ENCODE measurements around the gene ZNF256.
"Not testable (repeated sequence)": the region's sequence is repeated elsewhere in the genome, so short reads cannot be mapped to it uniquely, and the experiment has no call there.

ZNF256 gene

DNA sequence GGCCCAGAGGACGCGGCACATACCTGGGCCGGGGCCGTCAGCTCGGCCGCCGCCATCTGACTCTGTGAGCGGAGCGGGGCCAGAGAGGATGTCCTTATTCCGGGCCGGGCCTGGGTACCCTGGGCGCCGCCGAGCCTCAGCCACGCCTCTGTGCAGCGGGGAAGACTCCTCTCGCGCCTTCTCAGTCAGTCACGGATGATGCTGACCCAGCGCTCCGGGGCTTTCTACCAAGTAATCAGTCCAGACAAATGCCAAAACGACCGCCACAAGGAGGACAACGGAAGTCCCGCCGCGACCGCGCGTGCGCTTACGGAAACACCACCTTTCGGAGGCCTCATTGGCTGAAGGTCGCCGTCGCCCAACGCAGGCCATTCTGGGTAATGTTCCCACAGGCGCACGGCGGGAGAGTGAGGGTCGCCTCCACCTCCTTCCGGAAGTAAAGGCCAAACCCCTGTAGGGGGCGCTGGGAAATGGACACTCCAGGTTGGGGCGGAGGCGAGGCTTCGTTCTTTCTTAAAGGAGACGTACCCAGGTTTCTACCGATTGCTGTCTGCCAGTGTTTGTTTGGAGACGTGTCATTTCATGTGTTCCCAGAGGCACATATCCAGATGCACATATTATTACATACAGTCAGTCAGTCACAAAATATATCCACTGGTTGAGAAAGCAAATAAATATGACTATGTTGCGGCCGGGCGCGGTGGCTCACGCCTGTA is at the start of gene ZNF256:
TSS of gene ZNF256 (minus strand) at position 288 of the 716 bp plus-strand sequence. CDS start at position 56, 232 bp downstream.
- no peak for DNase-seq

DNA sequence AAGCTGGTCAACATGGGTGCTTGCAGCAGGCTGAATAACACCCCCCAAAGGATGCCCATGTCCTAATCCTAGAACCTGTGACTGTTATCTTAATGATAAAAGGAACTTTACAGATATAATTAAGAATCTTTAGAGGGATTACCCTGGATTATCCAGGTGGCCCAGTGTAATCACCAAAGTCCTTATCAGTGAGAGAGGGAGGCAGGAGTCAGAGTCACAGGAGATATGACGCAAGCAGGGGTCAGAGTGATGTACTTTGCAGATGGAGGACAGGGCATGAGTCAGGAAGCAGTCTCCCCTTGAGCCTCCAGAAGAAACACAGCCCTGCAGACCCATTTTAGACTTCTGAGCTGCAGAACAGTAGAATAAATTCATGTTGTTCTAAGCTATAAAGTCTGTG is 45.3 kb upstream of the ZNF256 start:
- DNase-seq, result no peak

DNA sequence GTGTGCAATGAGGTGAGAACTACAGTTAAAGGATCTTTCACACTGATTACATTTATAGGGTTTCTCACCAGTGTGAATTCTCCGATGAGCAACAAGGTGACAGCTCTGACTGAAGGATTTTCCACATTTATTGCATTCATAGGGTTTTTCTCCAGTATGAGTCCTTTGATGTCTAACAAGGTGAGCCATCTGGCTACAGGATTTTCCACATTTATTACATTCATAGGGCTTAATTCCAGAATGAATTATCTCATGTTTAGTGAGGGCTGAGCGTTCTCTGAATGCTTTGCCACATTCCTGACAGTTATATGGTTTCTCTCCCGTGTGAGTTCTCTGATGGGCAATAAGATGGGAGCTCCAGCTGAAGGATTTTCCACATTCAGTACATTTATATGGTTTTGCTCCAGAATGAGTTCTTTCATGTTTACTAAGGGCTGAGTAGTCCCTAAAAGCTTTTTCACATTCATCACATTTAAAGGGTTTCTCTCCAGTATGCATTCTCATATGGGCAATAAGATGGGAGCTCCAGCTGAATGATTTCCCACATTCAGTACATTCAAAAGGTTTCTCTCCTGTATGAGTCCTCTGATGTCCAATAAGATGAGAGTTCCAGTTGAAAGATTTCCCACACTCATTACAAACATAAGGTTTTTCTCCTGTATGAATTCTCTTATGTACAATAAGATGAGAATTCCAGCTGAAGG is 31.2 kb upstream of the ZNF256 start:
- DNase-seq, result no peak

DNA sequence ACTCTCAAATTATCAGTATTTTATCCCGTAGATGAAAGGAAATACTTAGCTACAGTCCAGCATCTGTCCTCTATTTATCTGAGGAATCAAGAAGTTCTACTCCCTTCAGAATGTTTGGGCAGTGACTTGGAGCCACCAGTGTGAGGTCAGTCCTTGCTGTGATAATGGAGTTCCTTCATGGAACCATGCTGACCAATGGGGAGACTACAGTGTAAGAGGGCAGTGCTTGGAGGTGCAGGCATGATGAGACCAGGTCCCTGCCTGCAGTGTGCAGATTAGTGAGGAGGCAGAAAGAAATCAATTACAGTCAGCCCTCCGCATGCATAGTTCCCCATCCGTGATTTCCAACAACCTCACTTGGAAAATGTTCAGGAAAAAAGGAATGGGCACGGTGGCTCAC is 26.9 kb upstream of the ZNF256 start, which contains the start of gene C19orf18:
TSS of gene C19orf18 (minus strand) at position 101 of the 400 bp plus-strand sequence. CDS start 102 bp downstream, outside the sequence.
- no peak for DNase-seq

DNA sequence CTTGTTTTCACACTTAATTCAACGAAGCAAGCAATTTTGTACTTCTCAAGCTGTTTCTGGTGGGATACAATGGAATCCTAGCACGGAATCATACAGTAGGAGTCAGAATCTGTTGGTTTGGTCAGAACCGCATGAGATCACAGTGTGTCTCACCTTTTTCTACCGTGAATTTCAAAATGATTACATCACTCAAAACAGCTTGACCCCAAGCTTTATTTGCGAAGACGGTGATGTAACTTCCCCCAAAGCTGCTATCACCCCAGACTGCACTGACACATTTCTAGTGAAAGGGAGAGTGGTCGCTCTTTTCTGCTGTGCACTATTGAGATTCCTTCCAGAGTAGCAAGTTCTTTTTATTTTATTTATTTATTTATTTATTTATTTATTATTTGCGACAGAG is 17.3 kb upstream of the ZNF256 start:
- DNase-seq, result no peak

DNA sequence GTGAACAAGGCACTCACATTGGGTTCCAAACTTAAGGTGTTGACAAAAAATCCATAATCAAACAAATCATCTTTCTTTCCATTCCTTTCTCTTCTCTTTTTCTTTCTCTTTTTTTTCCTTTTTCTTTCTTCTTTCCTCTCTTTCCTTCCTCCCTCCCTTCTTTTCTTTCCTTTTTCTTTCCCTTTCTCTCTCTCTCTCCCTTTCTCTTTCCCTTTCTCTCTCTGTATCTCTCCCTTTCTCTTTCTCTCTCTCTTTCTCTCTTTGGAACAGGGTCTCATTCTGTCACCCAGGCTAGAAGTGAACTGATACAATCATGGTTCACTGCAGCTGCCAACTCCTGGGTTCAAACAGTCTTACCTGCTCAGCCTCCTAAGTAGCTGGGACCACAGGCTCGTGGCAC is 14.3 kb upstream of the ZNF256 start:
- DNase-seq, result no peak

DNA sequence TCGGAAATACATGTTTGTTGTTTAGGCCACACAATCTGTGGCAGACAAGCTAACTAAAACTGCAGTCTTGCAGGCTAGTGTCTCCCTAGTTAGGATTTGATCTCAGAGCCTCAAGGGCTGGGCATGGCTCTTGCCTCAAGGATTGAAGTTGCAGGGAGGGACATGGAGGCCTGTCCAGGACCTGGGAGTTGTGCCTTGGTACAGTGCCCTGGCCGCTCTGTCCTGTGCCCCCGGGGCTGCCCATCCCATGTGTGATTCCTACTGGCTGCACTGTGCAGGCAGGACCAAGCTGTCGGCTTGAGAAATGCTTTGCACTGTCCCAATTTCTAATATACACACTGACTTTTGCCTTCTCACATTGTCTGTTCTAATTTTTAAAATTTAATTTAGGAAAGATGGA is 7.5 kb upstream of the ZNF256 start:
- DNase-seq, result no peak

DNA sequence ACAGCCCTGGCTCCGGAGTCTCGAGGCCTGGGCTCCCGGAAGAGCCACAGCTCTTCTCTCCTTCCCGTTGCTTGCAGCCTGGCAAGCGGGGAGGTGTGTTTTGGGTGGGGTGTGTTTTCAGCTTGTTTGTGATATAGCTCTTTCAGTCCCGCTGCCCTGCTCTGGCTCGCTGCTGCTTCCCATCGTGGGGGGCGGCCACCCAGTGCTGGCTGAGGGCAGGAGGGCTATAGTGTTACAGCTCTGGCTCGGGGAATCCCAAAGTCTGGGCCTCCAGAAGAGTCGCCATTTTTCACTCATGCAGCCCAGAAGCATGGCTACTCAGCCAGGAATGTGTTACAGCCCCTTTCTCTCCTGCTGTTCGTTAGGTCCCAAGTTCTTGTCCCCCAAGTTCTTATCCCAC is 2.2 kb upstream of the ZNF256 start:
- DNase-seq, result no peak

DNA sequence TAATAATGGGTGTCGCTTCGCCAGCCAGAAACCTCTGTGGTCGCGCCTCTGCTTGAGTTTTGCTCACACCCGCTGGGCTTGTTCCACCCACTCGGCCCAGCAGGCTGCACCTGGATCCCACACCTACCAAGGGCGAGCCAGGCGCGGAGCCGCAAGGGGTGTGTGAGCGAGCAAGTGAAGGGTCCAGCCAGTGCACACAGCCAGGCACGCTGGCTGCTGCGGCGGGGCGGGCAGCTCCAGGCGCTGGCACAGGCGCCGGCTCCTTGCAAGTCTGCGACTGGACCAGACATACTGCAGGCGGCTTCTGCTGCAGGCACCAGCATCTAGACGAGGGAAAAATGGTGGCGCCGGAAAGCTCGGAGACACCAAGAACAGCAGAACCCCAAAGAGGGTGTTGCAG is 1.8 kb upstream of the ZNF256 start:
- no peak for DNase-seq

DNA sequence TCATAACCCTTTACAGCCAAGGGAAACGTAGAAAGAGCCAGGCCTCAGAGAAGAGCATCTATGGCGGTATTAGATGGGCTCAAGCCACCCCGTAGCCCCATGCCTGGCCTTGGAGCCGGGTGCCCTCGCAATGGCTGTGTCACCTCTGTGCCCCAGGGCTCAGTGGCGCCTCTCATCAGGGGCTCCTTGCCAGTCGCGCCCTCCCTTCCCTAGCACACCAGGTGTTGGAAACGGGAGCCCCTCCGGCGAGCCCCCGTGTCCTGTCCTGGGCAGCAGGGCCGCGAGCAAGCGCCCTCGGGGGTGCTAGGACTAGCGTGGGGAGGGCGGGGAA is 453 bp downstream of the ZNF256 start:
- DNase-seq, result no peak

DNA sequence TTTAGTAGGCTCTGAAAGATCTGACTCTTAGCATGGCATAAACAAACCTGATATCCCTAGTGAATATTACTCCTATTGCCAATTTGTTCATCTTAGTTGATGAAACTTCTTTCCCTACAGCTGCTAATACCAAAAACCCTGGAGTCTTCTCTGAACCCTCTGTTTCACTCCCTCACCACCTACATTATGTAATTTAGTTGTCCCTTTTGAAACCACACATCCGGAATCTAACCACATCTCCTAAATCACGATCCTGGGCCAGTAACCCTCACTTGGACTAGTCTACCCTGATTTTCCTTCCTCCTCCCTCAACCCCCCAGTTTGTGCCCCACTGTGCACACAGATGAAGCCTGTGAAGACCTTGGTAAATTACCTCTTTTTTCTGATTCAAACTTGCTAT is 1.2 kb downstream of the ZNF256 start:
- no peak for DNase-seq

DNA sequence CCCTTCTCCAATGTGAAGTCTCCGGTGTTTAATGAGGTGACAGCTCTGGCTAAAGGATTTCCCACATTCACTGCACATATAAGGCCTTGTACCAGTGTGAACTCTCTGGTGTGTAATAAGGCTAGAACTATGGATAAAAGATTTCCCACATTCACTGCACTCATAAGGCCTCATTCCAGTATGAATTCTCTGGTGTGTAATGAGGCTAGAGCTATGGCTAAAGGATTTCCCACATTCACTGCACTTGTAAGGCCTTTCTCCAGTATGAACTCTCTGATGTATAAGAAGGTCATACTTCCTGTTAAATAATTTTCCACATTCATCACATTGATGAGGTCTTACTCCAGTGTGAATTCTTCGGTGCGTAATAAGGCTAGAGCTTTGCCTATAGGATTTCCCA is 5.9 kb downstream of the ZNF256 start:
- DNase-seq, result no peak

DNA sequence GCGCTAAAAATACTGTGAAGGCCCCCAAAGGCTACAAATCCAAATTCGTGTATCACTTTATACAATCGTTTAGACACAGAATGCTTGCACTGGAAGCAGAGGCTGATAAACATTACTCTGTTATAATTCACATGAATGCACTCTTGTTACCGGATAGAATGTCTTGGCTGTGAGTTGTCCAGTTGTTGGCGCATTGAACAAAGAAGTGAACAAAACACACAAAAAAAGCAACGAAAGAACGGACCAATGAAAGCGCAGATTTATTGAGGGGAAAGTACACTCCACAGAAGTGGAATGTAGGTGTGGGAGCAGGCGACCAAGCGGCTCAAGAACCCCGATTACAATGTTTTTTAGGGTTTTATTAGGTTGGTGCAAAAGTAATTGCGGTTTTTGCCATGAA is 11.8 kb downstream of the ZNF256 start:
- DNase-seq, result no peak

DNA sequence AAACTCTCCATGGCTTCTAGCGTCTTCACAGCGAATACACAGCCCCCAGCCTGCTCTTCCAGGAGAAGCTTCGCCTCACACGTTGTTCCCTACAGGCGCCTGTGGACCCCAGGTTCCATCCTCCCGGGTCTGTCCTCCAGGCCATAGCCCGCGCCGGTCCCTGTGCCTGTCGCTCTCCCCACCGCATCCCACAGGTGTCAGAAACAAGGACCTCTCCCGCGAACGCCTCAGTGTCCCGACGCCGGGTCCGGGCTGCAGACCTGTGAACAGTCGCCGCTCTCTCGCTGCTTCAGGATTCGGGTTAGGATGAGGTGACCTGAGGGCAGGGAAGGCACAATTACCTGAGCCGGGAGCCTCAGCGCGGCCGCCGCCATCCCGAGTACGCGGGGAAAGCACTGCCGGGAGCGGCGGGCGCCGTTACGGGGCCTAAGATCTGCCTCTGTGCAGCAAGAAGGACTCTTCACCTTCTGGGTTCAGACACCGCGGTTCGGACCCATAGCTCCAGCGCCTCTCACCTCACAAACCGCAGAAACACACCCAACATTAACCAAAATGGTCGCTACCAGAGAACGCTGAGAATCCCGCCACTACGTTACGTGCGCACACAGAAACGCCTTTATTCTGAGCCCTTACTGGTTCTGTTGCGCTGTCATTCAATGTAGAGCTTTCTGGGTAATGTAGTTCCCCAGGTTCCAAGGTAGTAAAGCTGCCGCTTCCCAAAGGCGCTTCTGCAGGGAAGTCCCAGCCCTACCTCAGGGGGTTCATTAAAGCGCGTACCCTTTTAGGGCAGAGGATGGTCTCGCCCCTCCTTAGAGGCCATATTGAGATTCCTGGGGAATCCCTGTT is 12.5 kb downstream of the ZNF256 start, which contains the start of gene ZNF418:
TSS of gene ZNF418 (minus strand) at position 583 of the 846 bp plus-strand sequence. CDS start 1,580 bp downstream, outside the sequence.
- no peak for DNase-seq

DNA sequence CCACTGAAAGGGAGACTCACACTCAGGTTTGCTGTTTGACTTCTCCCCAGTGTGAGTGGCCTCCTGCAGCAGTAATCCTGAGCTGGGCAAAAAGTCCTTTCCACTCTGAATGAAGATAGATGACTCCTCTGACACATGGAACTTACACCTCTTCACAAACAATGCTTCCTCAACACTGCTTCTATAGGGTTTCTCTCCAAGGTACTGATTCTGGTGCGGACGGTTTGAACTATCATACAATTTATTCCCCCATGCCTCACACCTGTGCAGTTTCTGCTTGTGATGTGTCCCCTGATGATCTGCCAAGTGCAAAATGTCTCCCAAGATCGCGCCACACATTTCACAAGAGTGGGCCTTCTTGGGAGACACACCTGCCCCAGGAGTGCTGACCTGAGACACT is 19.9 kb downstream of the ZNF256 start:
- no peak for DNase-seq

DNA sequence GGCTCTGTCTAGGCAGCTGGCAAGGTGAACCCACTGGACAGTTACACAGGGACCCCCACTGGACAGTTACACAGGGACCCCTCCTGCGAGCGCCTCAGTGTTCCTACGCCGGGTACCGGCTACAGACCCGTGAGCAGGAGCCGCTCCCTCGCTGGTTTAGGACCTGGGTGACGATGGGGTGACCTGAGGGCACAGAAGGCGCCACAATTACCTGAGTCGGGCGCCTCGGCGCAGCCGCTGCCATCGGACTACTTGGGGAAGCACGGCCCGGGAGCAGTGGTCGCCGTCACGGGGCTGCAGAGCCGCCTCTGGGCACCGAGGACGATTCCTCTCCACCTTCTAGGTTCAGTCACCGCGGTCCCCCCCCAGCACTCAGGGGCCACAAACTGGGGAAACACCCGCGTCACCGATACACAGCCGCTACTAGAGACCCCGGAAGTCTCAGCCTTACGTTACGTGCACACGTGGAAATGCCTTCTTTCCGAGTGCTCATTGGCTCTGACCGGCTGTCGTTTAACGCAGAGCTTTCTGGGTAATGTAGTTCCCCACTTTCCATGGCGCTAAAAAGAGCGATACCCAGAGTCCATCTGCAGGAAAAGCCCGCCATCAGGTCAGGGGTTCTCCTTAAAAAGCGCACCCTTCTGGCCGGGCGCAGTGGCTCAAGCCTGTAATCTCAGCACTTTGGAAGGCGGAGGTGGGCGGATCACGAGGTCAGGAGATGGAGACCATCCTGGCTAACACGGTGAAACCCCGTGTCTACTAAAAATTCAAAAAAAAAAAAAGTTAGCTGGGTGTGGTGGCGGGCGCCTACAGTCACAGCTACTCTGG is 31.1 kb downstream of the ZNF256 start, which contains the start of gene ZNF417:
TSS of gene ZNF417 (minus strand) at position 425 of the 828 bp plus-strand sequence. CDS start at position 244, 181 bp downstream.
- DNase-seq, result not testable (repeated sequence)

DNA sequence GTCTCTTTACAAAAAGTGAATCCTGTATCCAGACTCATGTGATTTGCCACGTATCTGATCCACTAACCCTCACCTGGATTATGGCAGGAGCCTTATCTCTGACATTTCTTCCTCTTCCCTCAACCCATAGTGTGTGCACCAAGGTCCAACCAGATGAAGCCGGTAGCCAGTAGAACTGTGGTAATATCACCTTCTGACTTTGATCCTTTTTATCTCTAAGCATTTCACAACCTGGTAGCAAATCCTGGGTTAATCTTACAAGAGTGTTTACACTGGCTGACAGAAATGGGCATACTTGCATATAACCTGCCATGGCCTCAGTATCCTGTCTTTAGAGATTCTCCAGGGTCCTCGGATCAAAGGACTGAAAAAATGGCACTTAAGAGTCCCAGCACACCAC is 33.0 kb downstream of the ZNF256 start:
- no peak for DNase-seq

DNA sequence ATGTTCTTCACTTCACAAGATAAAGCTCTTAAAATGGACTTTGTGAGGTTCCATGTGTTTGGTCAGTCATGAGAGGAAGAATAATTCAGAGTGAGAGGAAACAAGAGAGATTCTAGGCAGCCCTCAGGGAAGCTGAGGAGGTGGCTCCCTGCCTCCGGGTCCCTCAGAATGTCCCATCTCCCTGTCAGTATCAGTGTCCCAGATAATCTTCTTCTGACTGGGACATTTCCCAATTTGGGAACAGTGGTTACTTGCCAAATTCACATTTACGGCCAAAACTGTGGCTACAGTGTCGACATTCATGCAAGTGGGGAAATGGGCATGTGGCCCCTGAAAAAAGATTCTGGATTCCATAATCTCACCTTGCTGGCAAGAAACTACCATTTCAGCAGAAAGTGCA is 40.1 kb downstream of the ZNF256 start:
- no peak for DNase-seq

DNA sequence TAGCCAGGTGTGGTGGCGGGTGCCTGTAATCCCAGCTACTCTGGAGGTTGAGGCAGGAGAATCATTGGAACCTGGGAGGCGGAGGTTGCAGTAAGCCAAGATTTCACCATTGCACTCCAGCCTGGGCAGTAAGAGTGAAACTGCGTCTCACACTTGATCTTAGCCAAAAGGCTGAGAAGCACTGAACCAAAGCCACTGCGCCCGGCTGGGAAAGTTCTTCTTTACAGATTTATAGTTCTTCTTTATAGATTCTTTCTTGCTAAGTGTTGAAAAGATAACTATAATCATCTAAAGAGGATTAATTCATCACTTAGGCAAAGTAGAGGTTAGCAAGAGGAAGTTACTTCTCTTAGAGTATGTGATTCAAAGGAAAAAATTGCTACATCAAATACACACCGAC is 42.2 kb downstream of the ZNF256 start:
- no peak for DNase-seq

DNA sequence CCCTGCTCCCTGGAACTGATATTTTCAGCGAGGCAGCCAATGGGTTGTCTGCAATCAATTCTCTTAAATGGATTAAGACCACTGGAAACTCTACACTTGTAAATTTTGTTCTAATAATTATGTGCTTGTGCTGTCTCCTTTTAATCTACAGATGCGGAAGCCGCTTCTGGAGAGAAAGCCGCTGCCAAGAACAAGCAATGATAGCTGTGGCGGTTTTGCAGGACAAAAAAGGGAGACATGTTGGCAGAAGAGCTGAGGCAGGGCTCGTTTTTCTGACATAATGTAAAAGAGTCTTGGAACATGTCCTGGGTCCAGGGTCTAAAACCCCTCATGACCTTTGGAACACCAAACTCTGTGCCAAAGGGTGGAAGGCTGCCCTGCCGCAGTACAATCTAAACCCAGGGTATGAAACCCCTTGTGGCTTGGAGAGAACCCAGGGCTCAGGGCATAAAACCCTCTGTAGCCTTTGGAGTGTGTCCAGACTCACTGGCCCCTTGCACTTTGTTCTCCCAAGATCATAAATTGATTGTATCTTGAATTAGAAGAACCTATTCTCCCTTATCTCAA is 43.8 kb downstream of the ZNF256 start:
- no peak for DNase-seq

DNA sequence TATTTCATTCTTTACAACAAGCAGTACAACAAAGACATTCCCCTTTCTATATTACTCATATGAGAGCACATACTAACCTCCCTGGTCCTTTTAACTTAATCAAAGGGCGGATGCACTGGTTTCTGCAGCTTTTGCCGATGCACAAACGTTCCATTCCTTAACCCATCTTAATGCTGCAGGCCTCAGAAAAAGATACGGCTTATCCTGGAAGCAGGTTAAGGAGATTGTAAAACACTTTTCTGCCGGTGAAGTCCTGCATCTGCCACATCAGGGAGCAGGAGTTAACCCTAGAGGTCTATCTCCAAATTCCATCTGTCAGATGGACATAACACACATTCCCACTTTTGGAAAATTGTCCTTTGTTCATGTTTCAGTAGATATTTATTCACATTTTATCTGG is 47.2 kb downstream of the ZNF256 start:
- no peak for DNase-seq
